ENCODE data around the gene ZNF780B. TPM values are rescaled to one million over a fixed set of nuclear protein-coding genes. Genes with fewer than 3 reads are reported as not detected.

The ZNF780B gene
- total RNA-seq, 1 donor from 2014 or later, result 30.5 TPM

DNA sequence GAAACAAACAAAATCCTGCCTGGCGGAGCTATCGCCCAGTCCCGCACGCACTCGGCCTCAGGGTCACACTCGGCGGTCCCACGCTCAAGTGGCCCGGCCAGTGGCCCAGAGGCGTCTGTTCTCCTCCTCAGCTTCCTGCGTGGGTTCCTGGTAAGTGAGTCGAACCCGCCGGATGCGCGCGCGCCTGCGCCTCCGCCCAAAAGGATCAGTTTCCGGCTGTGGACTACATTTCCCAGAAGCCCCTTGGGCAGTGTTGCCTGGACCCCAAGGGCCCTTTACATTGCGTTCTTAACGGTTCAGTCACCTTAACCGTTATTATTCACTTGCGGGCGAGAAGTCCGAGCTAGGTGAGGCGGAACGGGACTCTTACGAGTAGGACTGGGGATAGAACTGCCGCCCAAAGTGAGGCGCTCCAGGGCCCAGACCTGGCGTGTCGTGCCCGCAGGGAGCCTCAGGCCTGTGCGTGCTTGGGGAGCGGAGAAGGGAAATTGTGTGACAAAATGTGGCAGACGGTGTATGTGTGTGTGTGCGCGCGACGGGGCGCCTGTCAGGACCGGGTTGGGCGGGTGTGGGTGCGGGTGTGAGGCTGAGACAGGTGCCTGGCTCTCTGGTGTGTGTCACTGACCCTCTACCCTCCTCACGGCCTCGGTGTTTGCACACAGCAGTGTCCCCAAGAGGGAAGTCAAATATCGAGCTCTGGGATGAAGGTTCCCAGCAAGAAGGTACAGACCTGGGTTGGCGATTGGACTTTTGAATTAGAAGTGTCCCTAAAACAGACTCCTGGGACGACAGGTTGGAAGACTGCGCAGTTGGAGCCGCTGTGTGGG lies 59.0 kb downstream of the ZNF780B start, which contains the start of gene ZNF546:
Gene ZNF546, plus strand, starts transcription at position 250 of the 827 bp plus-strand sequence. CDS start 1,267 bp downstream, outside the sequence.
- Histone ChIP-seq H3K79me2 (ENCODE audit: low read depth) (peaks cover 36% of the 10 kb centered on the region), H2AFZ (replicated peaks) (peak within 1 kb of the TSS; percentile 99), H3K27me3 (no peaks in the 10 kb centered on the region), H3K4me1 (no peaks in the 10 kb centered on the region), H3K4me3 (peak within 1 kb of the TSS; percentile 96), H3K9ac (peak within 1 kb of the TSS; percentile 49), H3K27ac (no peak within 1 kb of the TSS), H3K36me3 (no peaks in the 10 kb centered on the region), H3K4me2 (peak within 1 kb of the TSS; percentile 83), H3K9me3 (ENCODE audit: low read depth) (no peaks in the 10 kb centered on the region), H3F3A (ENCODE audit: low read depth) (no peaks in the 10 kb centered on the region), H4K20me1 (ENCODE audit: low read depth) (no peaks in the 10 kb centered on the region)
- peak; percentile 89 for DNase-seq (ENCODE audit: low spot score)
- Mint-ChIP-seq H3K4me3 (peak within 1 kb of the TSS; percentile 98), H3K36me3 (peaks cover 15% of the 10 kb centered on the region), H3K4me1 (peaks cover 20% of the 10 kb centered on the region), H3K27ac (peak within 1 kb of the TSS; percentile 75), H3K27me3 (ENCODE audit: insufficient read depth, low read depth) (peaks cover 3% of the 10 kb centered on the region), H3K9me3 (peaks cover 14% of the 10 kb centered on the region)
- TF ChIP-seq EZH2 (IDR thresholded peaks at IDR 0.05) (no peak), EZH2phosphoT487 (IDR thresholded peaks at IDR 0.05) (no peak)
- TF ChIP-seq, protein P1, sequence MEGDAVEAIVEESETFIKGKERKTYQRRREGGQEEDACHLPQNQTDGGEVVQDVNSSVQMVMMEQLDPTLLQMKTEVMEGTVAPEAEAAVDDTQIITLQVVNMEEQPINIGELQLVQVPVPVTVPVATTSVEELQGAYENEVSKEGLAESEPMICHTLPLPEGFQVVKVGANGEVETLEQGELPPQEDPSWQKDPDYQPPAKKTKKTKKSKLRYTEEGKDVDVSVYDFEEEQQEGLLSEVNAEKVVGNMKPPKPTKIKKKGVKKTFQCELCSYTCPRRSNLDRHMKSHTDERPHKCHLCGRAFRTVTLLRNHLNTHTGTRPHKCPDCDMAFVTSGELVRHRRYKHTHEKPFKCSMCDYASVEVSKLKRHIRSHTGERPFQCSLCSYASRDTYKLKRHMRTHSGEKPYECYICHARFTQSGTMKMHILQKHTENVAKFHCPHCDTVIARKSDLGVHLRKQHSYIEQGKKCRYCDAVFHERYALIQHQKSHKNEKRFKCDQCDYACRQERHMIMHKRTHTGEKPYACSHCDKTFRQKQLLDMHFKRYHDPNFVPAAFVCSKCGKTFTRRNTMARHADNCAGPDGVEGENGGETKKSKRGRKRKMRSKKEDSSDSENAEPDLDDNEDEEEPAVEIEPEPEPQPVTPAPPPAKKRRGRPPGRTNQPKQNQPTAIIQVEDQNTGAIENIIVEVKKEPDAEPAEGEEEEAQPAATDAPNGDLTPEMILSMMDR (IDR thresholded peaks at IDR 0.05), result no peak

DNA sequence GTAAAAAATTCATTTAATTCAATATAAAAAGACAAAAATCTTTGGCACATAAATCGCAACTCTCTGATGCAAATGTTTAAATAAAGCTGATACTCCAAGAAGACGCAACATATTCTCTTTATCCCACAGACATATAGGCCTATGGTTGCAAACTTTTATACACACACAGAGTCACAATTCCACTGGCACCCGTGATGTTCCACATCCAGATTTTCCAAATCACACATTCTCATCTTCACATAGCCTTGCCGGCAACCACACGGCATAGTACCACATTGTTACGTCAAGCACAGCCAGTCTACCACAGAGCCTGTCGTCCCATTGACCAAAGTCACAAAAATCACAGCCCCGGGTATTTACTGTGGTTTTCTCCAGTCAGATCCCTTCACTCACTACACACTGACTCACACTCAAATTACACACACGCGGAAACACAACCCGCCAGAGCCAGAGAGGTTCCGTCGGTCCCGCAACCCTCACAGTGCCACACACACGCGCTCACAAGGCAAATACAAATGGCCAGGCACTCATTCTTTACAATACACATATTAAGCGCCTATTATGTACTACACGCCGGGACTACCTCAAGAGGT lies 59.7 kb downstream of the ZNF780B start:
- H3K36me3 ChIP-seq, result no peaks in the 10 kb centered on the region
- H3K4me3 ChIP-seq, result peak overlapping the region; percentile 96
- no peaks in the 10 kb centered on the region for H3F3A ChIP-seq (ENCODE audit: low read depth)
- H3K27ac ChIP-seq, result no peak overlapping the region
- Mint-ChIP-seq H3K4me1 (peaks cover 20% of the 10 kb centered on the region), H3K27ac (peak overlapping the region; percentile 75), H3K36me3 (peaks cover 17% of the 10 kb centered on the region), H3K4me3 (peak overlapping the region; percentile 98), H3K27me3 (ENCODE audit: insufficient read depth, low read depth) (peaks cover 3% of the 10 kb centered on the region), H3K9me3 (peaks cover 14% of the 10 kb centered on the region)
- no peak for TF ChIP-seq EZH2 (IDR thresholded peaks at IDR 0.05)
- TF ChIP-seq, protein P1 (IDR thresholded peaks at IDR 0.05), result no peak
- no peak for TF ChIP-seq EZH2phosphoT487 (IDR thresholded peaks at IDR 0.05)
- no peaks in the 10 kb centered on the region for H3K27me3 ChIP-seq
- H3K4me2 ChIP-seq, result peak overlapping the region; percentile 83
- H2AFZ ChIP-seq (replicated peaks), result peak overlapping the region; percentile 99
- H3K9ac ChIP-seq, result peak overlapping the region; percentile 49
- H3K9me3 ChIP-seq (ENCODE audit: low read depth), result no peaks in the 10 kb centered on the region
- no peak for DNase-seq (ENCODE audit: low spot score)
- H3K4me1 ChIP-seq, result no peaks in the 10 kb centered on the region
- H4K20me1 ChIP-seq (ENCODE audit: low read depth), result no peaks in the 10 kb centered on the region
- peaks cover 42% of the 10 kb centered on the region for H3K79me2 ChIP-seq (ENCODE audit: low read depth)

DNA sequence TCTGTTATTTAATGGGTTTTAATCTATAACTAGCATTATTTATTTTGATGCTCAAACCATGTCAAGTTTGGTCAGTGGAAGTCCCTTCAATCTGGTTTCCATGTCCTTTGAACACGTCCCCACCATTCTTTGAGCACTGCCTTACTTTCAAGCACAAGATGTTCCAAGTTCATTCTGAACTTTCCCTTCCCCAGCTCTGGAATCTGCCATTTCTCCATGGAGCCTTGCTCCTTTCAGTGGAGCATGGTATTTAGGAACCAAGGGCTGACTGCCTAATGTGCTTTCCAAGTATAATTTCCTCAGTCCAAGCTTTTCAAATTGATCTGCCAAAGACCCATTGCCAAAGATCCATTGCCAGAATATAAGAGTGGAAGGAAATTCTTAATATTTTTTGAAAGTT lies 60.2 kb downstream of the ZNF780B start:
- H3K27ac Mint-ChIP-seq, result peak overlapping the region; percentile 14
- Histone ChIP-seq H3K4me1 (no peaks in the 10 kb centered on the region), H3K4me2 (peak overlapping the region; percentile 83), H3K9me3 (ENCODE audit: low read depth) (no peaks in the 10 kb centered on the region), H3K36me3 (no peaks in the 10 kb centered on the region), H3F3A (ENCODE audit: low read depth) (no peaks in the 10 kb centered on the region), H2AFZ (replicated peaks) (no peak overlapping the region), H3K4me3 (peak overlapping the region; percentile 96), H3K27ac (no peak overlapping the region), H4K20me1 (ENCODE audit: low read depth) (no peaks in the 10 kb centered on the region), H3K79me2 (ENCODE audit: low read depth) (peaks cover 46% of the 10 kb centered on the region), H3K9ac (no peak overlapping the region), H3K27me3 (no peaks in the 10 kb centered on the region)
- no peak for DNase-seq (ENCODE audit: low spot score)
- peaks cover 3% of the 10 kb centered on the region for H3K27me3 Mint-ChIP-seq (ENCODE audit: insufficient read depth, low read depth)
- H3K9me3 Mint-ChIP-seq, result peaks cover 16% of the 10 kb centered on the region
- peak overlapping the region; percentile 98 for H3K4me3 Mint-ChIP-seq
- H3K36me3 Mint-ChIP-seq, result peaks cover 17% of the 10 kb centered on the region
- peaks cover 20% of the 10 kb centered on the region for H3K4me1 Mint-ChIP-seq
- TF ChIP-seq, protein P1 (IDR thresholded peaks at IDR 0.05), result no peak
- no peak for TF ChIP-seq EZH2 (IDR thresholded peaks at IDR 0.05)
- TF ChIP-seq EZH2phosphoT487 (IDR thresholded peaks at IDR 0.05), result no peak

Measured in neural progenitor cell (in vitro differentiated cells).